Neural progenitor cell (in vitro differentiated cells): ENCODE measurements around the gene SPAG9. TPM values are rescaled to one million over a fixed set of nuclear protein-coding genes. Genes with fewer than 3 reads are reported as not detected.
"Not testable (repeated sequence)": the region's sequence is repeated elsewhere in the genome, so short reads cannot be mapped to it uniquely, and the experiment has no call there.

Source experiments
- DNase-seq: peaks from one replicate; pipeline ENCODE4 v3.0.0-alpha.2; 2016; ENCODE audit warnings: low spot score
- H2AFZ ChIP-seq: fragments of 200-600 bp; sonication (generic); replicated peaks from 2 replicates; pipeline ENCODE4 v1.6.1; 2016; ENCODE audit warnings: antibody characterized with exemption
- H3F3A ChIP-seq: fragments of 200-600 bp; sonication (generic); 2 replicates; pipeline ENCODE4 v1.6.1; 2016; ENCODE audit warnings: antibody characterized with exemption, low read depth
- H3K27ac ChIP-seq: fragments of 200-600 bp; sonication (generic); 2 replicates; pipeline ENCODE4 v1.5.1; 2016; ENCODE audit warnings: mild to moderate bottlenecking
- H3K27me3 ChIP-seq: fragments of 200-600 bp; sonication (generic); 2 replicates; pipeline ENCODE4 v1.6.1; 2016; ENCODE audit warnings: mild to moderate bottlenecking, moderate library complexity
- H3K36me3 ChIP-seq: fragments of 200-600 bp; sonication (generic); 2 replicates; pipeline ENCODE4 v1.5.1; 2016
- H3K4me1 ChIP-seq: fragments of 200-600 bp; sonication (generic); 2 replicates; pipeline ENCODE4 v1.6.1; 2016; ENCODE audit warnings: mixed run types
- H3K4me2 ChIP-seq: fragments of 200-600 bp; sonication (generic); 2 replicates; pipeline ENCODE4 v1.6.1; 2016
- H3K4me3 ChIP-seq: fragments of 200-600 bp; sonication (generic); 2 replicates; pipeline ENCODE4 v1.5.1; 2016
- H3K79me2 ChIP-seq: fragments of 200-600 bp; sonication (generic); 2 replicates; pipeline ENCODE4 v1.6.1; 2016; ENCODE audit warnings: low read depth
- H3K9ac ChIP-seq: fragments of 200-600 bp; sonication (generic); 2 replicates; pipeline ENCODE4 v1.6.1; 2016
- H3K9me3 ChIP-seq: fragments of 200-600 bp; sonication (generic); 2 replicates; pipeline ENCODE4 v1.5.1; 2016; ENCODE audit warnings: low read depth
- H4K20me1 ChIP-seq: fragments of 200-600 bp; sonication (generic); 2 replicates; pipeline ENCODE4 v1.6.1; 2016; ENCODE audit warnings: low read depth
- H3K27ac Mint-ChIP-seq: 3 replicates; pipeline ENCODE4 v1.8.0; 2021; ENCODE audit warnings: mixed read lengths
- H3K27me3 Mint-ChIP-seq: 2 replicates; pipeline ENCODE4 v1.8.0; 2022; ENCODE audit warnings: low read depth, mild to moderate bottlenecking, inconsistent platforms, moderate library complexity, mixed read lengths; ENCODE audit not compliant: insufficient read depth
- H3K36me3 Mint-ChIP-seq: 3 replicates; pipeline ENCODE4 v1.8.0; 2021; ENCODE audit warnings: mixed read lengths
- H3K4me1 Mint-ChIP-seq: 3 replicates; pipeline ENCODE4 v1.8.0; 2021; ENCODE audit warnings: mixed read lengths
- H3K4me3 Mint-ChIP-seq: 3 replicates; pipeline ENCODE4 v1.8.0; 2021; ENCODE audit warnings: mild to moderate bottlenecking, moderate library complexity, mixed read lengths
- H3K9me3 Mint-ChIP-seq: 3 replicates; pipeline ENCODE4 v1.8.0; 2020; ENCODE audit warnings: mixed read lengths
- CTCF ChIP-seq: fragments of 200-600 bp; sonication (generic); IDR thresholded peaks from 2 replicates; pipeline ENCODE4 v1.5.1; 2017; ENCODE audit warnings: antibody characterized with exemption, mild to moderate bottlenecking
- EZH2 ChIP-seq: fragments of 200-600 bp; sonication (generic); IDR thresholded peaks from 2 replicates; pipeline ENCODE4 v1.6.1; 2017; ENCODE audit warnings: antibody characterized with exemption, mild to moderate bottlenecking, moderate library complexity
- EZH2phosphoT487 ChIP-seq: fragments of 200-600 bp; sonication (generic); IDR thresholded peaks from 2 replicates; pipeline ENCODE4 v1.6.1; 2017; ENCODE audit warnings: antibody characterized with exemption
- total RNA-seq: library from RNA; depleted of rRNA; stranded (reverse); fragments of >200 nt; gene quantifications from 2 replicates; pipeline ENCODE4 v1.2.3, GENCODE V29; 2015; ENCODE audit warnings: low replicate concordance

The SPAG9 gene
- total RNA-seq, 1 donor from 2014 or later = 99.5 TPM

- no peak overlapping the region for H3K4me3 Mint-ChIP-seq
- H2AFZ ChIP-seq = no peak overlapping the region
- H3K9me3 ChIP-seq = no peaks in the 10 kb centered on the region
- no peaks in the 10 kb centered on the region for H3K4me1 Mint-ChIP-seq
- H3K36me3 ChIP-seq = no peaks in the 10 kb centered on the region
- no peaks in the 10 kb centered on the region for H4K20me1 ChIP-seq
- H3K27me3 Mint-ChIP-seq = no peaks in the 10 kb centered on the region
- H3F3A ChIP-seq = no peaks in the 10 kb centered on the region
- no peak overlapping the region for H3K4me2 ChIP-seq
- H3K4me3 ChIP-seq = no peak overlapping the region
- no peaks in the 10 kb centered on the region for H3K4me1 ChIP-seq
- H3K27me3 ChIP-seq = no peaks in the 10 kb centered on the region
- TF ChIP-seq CTCF = no peak
- no peak for TF ChIP-seq EZH2
- no peak for TF ChIP-seq EZH2phosphoT487
- H3K9ac ChIP-seq = no peak overlapping the region
- no peaks in the 10 kb centered on the region for H3K79me2 ChIP-seq
- H3K9me3 Mint-ChIP-seq = no peaks in the 10 kb centered on the region
- no peaks in the 10 kb centered on the region for H3K36me3 Mint-ChIP-seq
- H3K27ac Mint-ChIP-seq = no peak overlapping the region
- no peak overlapping the region for H3K27ac ChIP-seq
- DNase-seq = no peak
Measured at GRCh38 chr17:51128076-51128475, 7.4 kb upstream of the SPAG9 start.

- Histone ChIP-seq H2AFZ (no peak overlapping the region), H3F3A (peaks cover 15% of the 10 kb centered on the region), H3K4me3 (no peak overlapping the region), H3K4me2 (no peak overlapping the region), H3K27ac (no peak overlapping the region), H3K9me3 (no peaks in the 10 kb centered on the region), H3K36me3 (no peaks in the 10 kb centered on the region), H3K79me2 (peaks cover 2% of the 10 kb centered on the region), H4K20me1 (peaks cover 6% of the 10 kb centered on the region), H3K27me3 (no peaks in the 10 kb centered on the region), H3K9ac (no peak overlapping the region), H3K4me1 (no peaks in the 10 kb centered on the region)
- DNase-seq = no peak
- no peak overlapping the region for H3K4me3 Mint-ChIP-seq
- H3K36me3 Mint-ChIP-seq = no peaks in the 10 kb centered on the region
- no peak overlapping the region for H3K27ac Mint-ChIP-seq
- no peak for TF ChIP-seq EZH2phosphoT487
- no peak for TF ChIP-seq CTCF
- no peak for TF ChIP-seq EZH2
- peaks cover 15% of the 10 kb centered on the region for H3K4me1 Mint-ChIP-seq
- H3K9me3 Mint-ChIP-seq = no peaks in the 10 kb centered on the region
- peaks cover 4% of the 10 kb centered on the region for H3K27me3 Mint-ChIP-seq
Measured at GRCh38 chr17:51124640-51125503, 4.2 kb upstream of the SPAG9 start.

- H3K4me1 ChIP-seq, H3K4me3 ChIP-seq, H3K9me3 ChIP-seq, H3K9ac ChIP-seq, H3K27ac ChIP-seq, H3K27me3 Mint-ChIP-seq, DNase-seq, H3K36me3 Mint-ChIP-seq, H3K9me3 Mint-ChIP-seq, H3K4me2 ChIP-seq, H3K36me3 ChIP-seq, H3K27ac Mint-ChIP-seq, H3K27me3 ChIP-seq: not testable (repeated sequence)
- Mint-ChIP-seq H3K4me3 (peak overlapping the region; percentile 96), H3K4me1 (peaks cover 33% of the 10 kb centered on the region)
- peak overlapping the region; percentile 96 for H2AFZ ChIP-seq
- peaks cover 29% of the 10 kb centered on the region for H4K20me1 ChIP-seq
- H3K79me2 ChIP-seq = peaks cover 25% of the 10 kb centered on the region
- peaks cover 20% of the 10 kb centered on the region for H3F3A ChIP-seq
Measured at GRCh38 chr17:51122473-51123115, 1.9 kb upstream of the SPAG9 start.
